Mesenchymal stem cell (in vitro differentiated cells and primary cell): ENCODE results near the gene VWA8.
A peak's percentile ranks its signal among the peaks of the same experiment; 100 is the strongest.

Experiments used
- DNase-seq: peaks from one replicate; pipeline ENCODE4 v3.0.0-alpha.2; 2013
- H2AFZ ChIP-seq: one replicate; pipeline ENCODE4 v1.6.1; 2013; ENCODE audit warnings: low read depth, mild to moderate bottlenecking, control low read depth, inconsistent platforms, low read length, moderate library complexity
- H2AK5ac ChIP-seq: 2 replicates; pipeline ENCODE4 v1.6.1; 2013; ENCODE audit warnings: low read length, moderate library complexity, mild to moderate bottlenecking, inconsistent platforms; ENCODE audit not compliant: severe bottlenecking
- H2BK120ac ChIP-seq: one replicate; pipeline ENCODE4 v1.6.1; 2013; ENCODE audit warnings: low read depth, mild to moderate bottlenecking, inconsistent platforms, low read length, moderate library complexity
- H2BK12ac ChIP-seq, 2 experiments: one replicate each; pipeline ENCODE4 v1.6.1; 2013; ENCODE audit warnings: inconsistent platforms in 2 of 2, low read length in 2 of 2, mild to moderate bottlenecking in 2 of 2, moderate library complexity in 2 of 2, control low read depth in 1 of 2
- H2BK15ac ChIP-seq: one replicate; pipeline ENCODE4 v1.6.1; 2013; ENCODE audit warnings: mild to moderate bottlenecking, low read depth, inconsistent platforms; ENCODE audit not compliant: poor library complexity, severe bottlenecking
- H2BK5ac ChIP-seq: 2 replicates; pipeline ENCODE4 v1.6.1; 2013; ENCODE audit warnings: low read depth, mild to moderate bottlenecking, low read length, control low read depth, inconsistent platforms; ENCODE audit not compliant: poor library complexity, severe bottlenecking
- H3K14ac ChIP-seq, 2 experiments: one replicate each; pipeline ENCODE4 v1.6.1; 2013; ENCODE audit warnings: inconsistent platforms in 2 of 2, low read length in 2 of 2, control low read depth in 1 of 2, mild to moderate bottlenecking in 1 of 2, moderate library complexity in 1 of 2
- H3K18ac ChIP-seq, 2 experiments: one replicate each; pipeline ENCODE4 v1.6.1; 2013; ENCODE audit warnings: inconsistent platforms in 2 of 2, low read length in 2 of 2, control low read depth in 1 of 2, low read depth in 1 of 2, mild to moderate bottlenecking in 1 of 2
- H3K23ac ChIP-seq, 2 experiments: one replicate each; pipeline ENCODE4 v1.6.1; 2013; ENCODE audit warnings: inconsistent platforms in 2 of 2, low read length in 2 of 2, mild to moderate bottlenecking in 2 of 2, moderate library complexity in 2 of 2, control low read depth in 1 of 2
- H3K27ac ChIP-seq: 2 replicates; pipeline ENCODE4 v1.5.1; 2013; ENCODE audit warnings: mild to moderate bottlenecking, moderate library complexity, low read length, control low read depth, inconsistent platforms; ENCODE audit not compliant: poor library complexity, severe bottlenecking
- H3K27me3 ChIP-seq, 2 experiments: 2 replicates each; pipeline versions ENCODE4 v1.6.1 to v1.7.0; 2013; ENCODE audit warnings: low read length in 2 of 2, mild to moderate bottlenecking in 2 of 2, moderate library complexity in 2 of 2, control low read depth in 1 of 2, inconsistent platforms in 1 of 2; ENCODE audit not compliant: control insufficient read depth in 1 of 2, insufficient read depth in 1 of 2
- H3K36me3 ChIP-seq, 2 experiments: 2 replicates each; pipeline versions ENCODE4 v1.6.1 to v1.7.0; 2013; ENCODE audit warnings: low read length in 2 of 2, control low read depth in 1 of 2, inconsistent platforms in 1 of 2, low read depth in 1 of 2, mild to moderate bottlenecking in 1 of 2; ENCODE audit not compliant: insufficient read depth in 2 of 2, control insufficient read depth in 1 of 2
- H3K4ac ChIP-seq, 2 experiments: one replicate each; pipeline ENCODE4 v1.6.1; 2013; ENCODE audit warnings: inconsistent platforms in 2 of 2, low read length in 2 of 2, mild to moderate bottlenecking in 2 of 2, moderate library complexity in 2 of 2, control low read depth in 1 of 2, low read depth in 1 of 2
- H3K4me1 ChIP-seq: 2 replicates; pipeline ENCODE4 v1.6.1; 2013; ENCODE audit warnings: low read depth, low read length, control low read depth; ENCODE audit not compliant: control insufficient read depth, insufficient read depth
- H3K4me2 ChIP-seq: 2 replicates; pipeline ENCODE4 v1.6.1; 2013; ENCODE audit warnings: low read length, mild to moderate bottlenecking, inconsistent platforms; ENCODE audit not compliant: poor library complexity, severe bottlenecking
- H3K4me3 ChIP-seq, 2 experiments: 2 replicates each; pipeline versions ENCODE4 v1.5.1 to v1.7.0; 2013; ENCODE audit warnings: low read length in 2 of 2, mild to moderate bottlenecking in 2 of 2, control low read depth in 1 of 2, low read depth in 1 of 2; ENCODE audit not compliant: insufficient read depth in 1 of 2
- H3K79me1 ChIP-seq: replicated peaks from 2 replicates; pipeline ENCODE4 v1.6.1; 2013; ENCODE audit warnings: mild to moderate bottlenecking, control low read depth, low read length, inconsistent platforms; ENCODE audit not compliant: poor library complexity, severe bottlenecking
- H3K9ac ChIP-seq: 2 replicates; pipeline ENCODE4 v1.7.0; 2013; ENCODE audit warnings: mild to moderate bottlenecking, low read length, moderate library complexity
- H3K9me3 ChIP-seq: 2 replicates; pipeline ENCODE4 v1.7.0; 2013; ENCODE audit warnings: mild to moderate bottlenecking, low read length; ENCODE audit not compliant: control insufficient read depth
- H4K8ac ChIP-seq: one replicate; pipeline ENCODE4 v1.6.1; 2013; ENCODE audit warnings: inconsistent platforms, mild to moderate bottlenecking, low read length, moderate library complexity
- H4K91ac ChIP-seq: one replicate; pipeline ENCODE4 v1.6.1; 2013; ENCODE audit warnings: mild to moderate bottlenecking, low read length, inconsistent platforms
- WGBS: methylation state at CpG from one replicate; pipeline ENCODE4 v1.1.7; 2013; ENCODE audit warnings: mixed read lengths; 5-methylcytosine and 5-hydroxymethylcytosine counted together

VWA8 gene

DNA sequence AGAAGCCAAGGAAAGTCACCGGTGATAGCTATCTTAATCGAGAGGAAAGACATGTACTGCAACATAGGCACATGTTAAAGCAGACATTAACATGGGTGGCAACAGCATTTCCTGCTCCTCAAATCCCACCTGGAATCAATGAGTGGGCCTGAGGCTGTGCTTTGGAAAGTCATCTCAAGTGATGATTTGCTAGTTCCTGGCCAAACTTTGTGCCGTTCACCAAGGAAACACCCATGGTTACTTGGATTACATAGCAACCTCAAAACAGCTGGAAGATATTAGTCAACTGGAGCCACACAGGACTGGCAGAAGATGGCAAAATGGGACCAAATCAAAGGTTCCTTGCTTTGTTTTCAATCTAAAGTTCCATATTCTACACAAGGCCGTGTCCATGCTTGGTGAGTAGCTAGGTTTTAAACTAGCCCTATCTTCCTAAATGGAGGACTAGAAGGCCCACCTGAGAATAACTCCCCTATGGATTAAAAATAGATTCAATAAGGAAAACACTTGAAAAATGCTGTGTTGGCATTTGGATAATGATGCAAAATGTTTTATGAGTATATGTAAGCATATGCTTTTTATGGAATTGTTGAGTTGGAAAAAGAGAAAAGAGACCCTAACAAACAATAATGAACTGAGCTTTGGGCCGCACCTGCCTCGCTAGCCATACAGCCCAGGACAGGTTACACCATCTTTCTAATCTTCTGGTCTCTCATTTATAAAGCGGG lies 359.0 kb downstream of the VWA8 start:
- Histone ChIP-seq H3K9ac (peak overlapping the region; percentile 61), H3K14ac (no peak overlapping the region), H3K79me1 (no peaks in the 10 kb centered on the region), H2BK5ac (no peak overlapping the region), H3K27me3 (no peaks in the 10 kb centered on the region), H3K23ac (no peak overlapping the region), H3K36me3 (peaks cover 0 to 8% of the 10 kb centered on the region in 2 experiments), H3K4me2 (no peak overlapping the region), H3K4me1 (peaks cover 2% of the 10 kb centered on the region), H3K9me3 (no peaks in the 10 kb centered on the region), H3K27ac (no peak overlapping the region), H3K4ac (no peak overlapping the region), H2AK5ac (no peak overlapping the region), H2AFZ (no peak overlapping the region), H2BK15ac (no peak overlapping the region), H4K91ac (no peak overlapping the region), H2BK12ac (no peak overlapping the region), H2BK120ac (no peak overlapping the region), H3K18ac (no peak overlapping the region), H3K4me3 (no peak overlapping the region), H4K8ac (no peak overlapping the region)
- peak; percentile 28 for DNase-seq
- 95% methylated on average over 4 of the region's 7 CpGs for WGBS

DNA sequence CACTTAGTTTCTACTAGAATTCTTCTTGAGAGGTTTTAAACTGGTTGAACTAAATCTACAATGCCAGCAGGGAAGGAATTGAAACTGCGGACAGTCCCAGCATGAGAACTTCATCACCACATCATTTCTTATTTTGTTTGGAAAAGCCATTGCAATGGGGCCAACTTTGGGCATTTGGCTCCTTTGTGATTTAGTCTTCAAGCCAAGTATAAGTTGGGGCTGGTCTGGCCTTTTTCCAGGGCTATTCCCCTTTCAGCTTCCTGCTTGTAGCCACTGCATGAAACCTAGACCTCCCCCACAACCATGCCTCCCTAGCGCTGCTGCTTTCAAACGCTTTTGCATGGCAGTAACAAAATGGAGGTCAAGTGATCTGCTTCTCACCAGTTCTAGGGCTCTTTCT lies 361.3 kb downstream of the VWA8 start:
- WGBS: 100% methylated on average over 2 of the region's 3 CpGs

DNA sequence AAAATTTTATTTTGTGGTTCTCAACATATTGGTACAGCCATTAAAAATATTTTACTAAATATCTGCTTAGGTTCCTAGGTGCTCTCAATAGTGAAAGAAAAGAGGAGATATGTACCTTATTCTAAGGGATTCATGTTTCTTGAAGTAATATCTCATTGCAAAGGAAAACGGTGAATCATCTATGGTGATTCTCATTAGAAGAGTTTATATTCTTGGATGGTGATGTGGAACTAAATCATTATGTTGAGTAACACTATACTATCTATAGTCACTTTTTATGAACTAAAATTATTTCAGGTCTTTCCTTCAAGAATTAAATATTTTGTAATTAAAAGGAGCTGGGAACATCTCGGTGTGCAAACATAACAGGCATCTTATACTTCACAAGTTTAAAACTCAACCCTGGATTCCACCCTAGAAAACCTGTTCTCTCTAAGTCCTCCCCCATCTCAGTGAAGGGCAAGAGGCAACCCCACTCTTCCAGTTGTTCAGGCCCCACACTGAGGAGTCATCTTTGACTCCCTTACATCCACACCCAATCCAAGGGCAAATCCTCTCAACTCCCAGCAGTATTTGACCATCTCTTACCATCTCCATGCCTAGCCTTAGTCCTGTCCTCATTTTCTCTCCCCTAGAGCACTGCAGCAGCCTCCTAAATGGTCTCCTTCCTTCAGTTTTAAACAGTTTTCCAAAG lies 363.4 kb downstream of the VWA8 start:
- Histone ChIP-seq H3K27ac (no peak overlapping the region), H2AFZ (no peak overlapping the region), H2BK5ac (no peak overlapping the region), H2BK12ac (no peak overlapping the region), H3K14ac (no peak overlapping the region), H3K9me3 (no peaks in the 10 kb centered on the region), H4K8ac (no peak overlapping the region), H3K79me1 (no peaks in the 10 kb centered on the region), H2BK15ac (no peak overlapping the region), H3K18ac (no peak overlapping the region), H3K4me2 (no peak overlapping the region), H3K27me3 (no peaks in the 10 kb centered on the region), H3K4ac (no peak overlapping the region), H3K9ac (peak overlapping the region; percentile 80), H2AK5ac (peak overlapping the region; percentile 74), H3K4me1 (no peaks in the 10 kb centered on the region), H2BK120ac (no peak overlapping the region), H3K4me3 (no peak overlapping the region), H4K91ac (no peak overlapping the region), H3K36me3 (peaks cover 0 to 2% of the 10 kb centered on the region in 2 experiments), H3K23ac (no peak overlapping the region)
- no peak for DNase-seq
- 100% methylated on average over 1 of the region's 2 CpGs for WGBS

More for the DNA sequence above, 361.3 kb downstream of the VWA8 start:
- Histone ChIP-seq H3K9me3 (no peaks in the 10 kb centered on the region), H3K79me1 (no peaks in the 10 kb centered on the region), H3K4me3 (no peak overlapping the region), H3K27ac (no peak overlapping the region), H4K91ac (no peak overlapping the region), H3K4ac (no peak overlapping the region), H3K14ac (no peak overlapping the region), H3K4me2 (no peak overlapping the region), H3K4me1 (peaks cover 2% of the 10 kb centered on the region), H3K36me3 (peaks cover 0 to 2% of the 10 kb centered on the region in 2 experiments), H4K8ac (no peak overlapping the region), H2BK5ac (no peak overlapping the region), H2BK15ac (no peak overlapping the region), H2BK12ac (no peak overlapping the region), H3K27me3 (no peaks in the 10 kb centered on the region), H2BK120ac (no peak overlapping the region), H3K18ac (no peak overlapping the region), H3K23ac (no peak overlapping the region), H2AK5ac (no peak overlapping the region), H3K9ac (no peak overlapping the region), H2AFZ (no peak overlapping the region)
- DNase-seq: no peak

DNA sequence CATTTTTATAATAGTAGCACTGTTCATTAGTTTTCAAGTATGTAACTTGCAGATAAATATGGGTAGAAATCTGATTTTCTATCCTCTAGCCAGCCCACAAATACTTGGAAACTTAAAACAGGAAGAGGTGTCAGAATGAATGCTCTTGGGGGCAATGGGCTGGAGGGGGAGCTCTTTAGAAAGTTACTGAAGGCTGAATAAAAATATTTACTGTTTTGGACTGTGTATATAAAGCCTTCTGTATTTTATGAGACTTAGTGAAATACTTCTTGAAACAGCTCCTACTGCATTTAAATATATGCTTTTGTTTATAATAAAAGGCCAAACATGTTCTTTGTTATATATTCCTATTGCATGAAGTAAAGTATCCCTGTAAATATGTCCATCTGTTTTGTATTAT lies 364.7 kb downstream of the VWA8 start:
- H3K18ac ChIP-seq: no peak overlapping the region
- DNase-seq: peak; percentile 24
- H3K14ac ChIP-seq: no peak overlapping the region
- H3K9ac ChIP-seq: peak overlapping the region; percentile 80
- H3K27ac ChIP-seq: no peak overlapping the region
- H3K79me1 ChIP-seq: no peaks in the 10 kb centered on the region
- no peak overlapping the region for H3K4me2 ChIP-seq
- no peaks in the 10 kb centered on the region for H3K27me3 ChIP-seq
- no peak overlapping the region for H4K91ac ChIP-seq
- H2AFZ ChIP-seq: no peak overlapping the region
- H2BK15ac ChIP-seq: no peak overlapping the region
- H3K9me3 ChIP-seq: no peaks in the 10 kb centered on the region
- no peak overlapping the region for H3K4me3 ChIP-seq
- H4K8ac ChIP-seq: no peak overlapping the region
- no peak overlapping the region for H2BK120ac ChIP-seq
- no peaks in the 10 kb centered on the region for H3K4me1 ChIP-seq
- H2AK5ac ChIP-seq: no peak overlapping the region
- H2BK5ac ChIP-seq: no peak overlapping the region
- H3K4ac ChIP-seq: no peak overlapping the region
- peaks cover 0 to 2% of the 10 kb centered on the region in 2 experiments for H3K36me3 ChIP-seq
- no peak overlapping the region for H3K23ac ChIP-seq
- H2BK12ac ChIP-seq: no peak overlapping the region
